Osteoblast (primary cell): Measurements from ENCODE around the gene ITPKA. TPM values are rescaled to one million over a fixed set of nuclear protein-coding genes. Genes with fewer than 3 reads are reported as not detected.

Experiments
- DNase-seq: peaks from one replicate; pipeline ENCODE4 v3.0.0; 2011; ENCODE audit warnings: low spot score, mixed read lengths; ENCODE audit not compliant: insufficient read length; ENCODE audit errors: missing footprints
- H2AFZ ChIP-seq: 2 replicates; pipeline ENCODE4 v1.6.0; 2011; ENCODE audit warnings: mild to moderate bottlenecking, low read length
- H3K27ac ChIP-seq: 2 replicates; pipeline ENCODE4 v1.5.1; 2011; ENCODE audit warnings: mild to moderate bottlenecking, low read depth, low read length, moderate library complexity
- H3K27me3 ChIP-seq: 2 replicates; pipeline ENCODE4 v1.6.0; 2012; ENCODE audit warnings: mild to moderate bottlenecking, control low read depth, inconsistent platforms, low read length, moderate library complexity; ENCODE audit not compliant: insufficient read depth
- H3K36me3 ChIP-seq: 2 replicates; pipeline ENCODE4 v1.5.1; 2011; ENCODE audit warnings: mild to moderate bottlenecking, low read length, control low read depth, moderate library complexity; ENCODE audit not compliant: insufficient read depth
- H3K4me1 ChIP-seq: 2 replicates; pipeline ENCODE4 v1.5.1; 2011; ENCODE audit warnings: mild to moderate bottlenecking, low read length, control low read depth, moderate library complexity; ENCODE audit not compliant: insufficient read depth
- H3K4me2 ChIP-seq: 2 replicates; pipeline ENCODE4 v1.6.0; 2011; ENCODE audit warnings: mild to moderate bottlenecking, low read length; ENCODE audit not compliant: insufficient read depth
- H3K4me3 ChIP-seq: fragments of 200-600 bp; sonication (generic); 3 replicates; pipeline ENCODE4 v1.5.1; 2012; ENCODE audit warnings: mild to moderate bottlenecking, low read length, inconsistent platforms; ENCODE audit not compliant: insufficient read depth
- H3K79me2 ChIP-seq: 2 replicates; pipeline ENCODE4 v1.6.0; 2012; ENCODE audit warnings: mild to moderate bottlenecking, low read length, control low read depth, inconsistent platforms; ENCODE audit not compliant: insufficient read depth
- H3K9me3 ChIP-seq: 2 replicates; pipeline ENCODE4 v1.5.1; 2011; ENCODE audit warnings: low read depth, low read length, control low read depth
- H4K20me1 ChIP-seq: 2 replicates; pipeline ENCODE4 v1.6.0; 2012; ENCODE audit warnings: mild to moderate bottlenecking, low read length, control low read depth; ENCODE audit not compliant: insufficient read depth
- CTCF ChIP-seq: IDR thresholded peaks from 2 replicates; pipeline ENCODE4 v1.5.1; 2011; ENCODE audit warnings: mild to moderate bottlenecking, low read depth, low read length, moderate library complexity; ENCODE audit errors: extremely low read depth
- total RNA-seq: library from RNA; depleted of rRNA; stranded (reverse); fragments of >200 nt; gene quantifications from 2 replicates; pipeline ENCODE4 v1.2.3, GENCODE V29; 2012

The ITPKA gene
- total RNA-seq, 1 donor: 0.36 TPM

- Histone ChIP-seq H3K4me3 (no peak overlapping the region), H3K27ac (no peak overlapping the region), H3K27me3 (peaks cover 41% of the 10 kb centered on the region), H4K20me1 (no peaks in the 10 kb centered on the region), H3K9me3 (no peaks in the 10 kb centered on the region), H3K36me3 (no peaks in the 10 kb centered on the region), H3K79me2 (no peaks in the 10 kb centered on the region), H3K4me1 (peaks cover 8% of the 10 kb centered on the region), H3K4me2 (peak overlapping the region; percentile 60), H2AFZ (no peak overlapping the region)
- TF ChIP-seq CTCF: no peak
- DNase-seq: peak; percentile 73
Observed at GRCh38 chr15:41512512-41512939, 18.9 kb downstream of the ITPKA start.

- Histone ChIP-seq H3K9me3 (no peaks in the 10 kb centered on the region), H3K27me3 (peaks cover 36% of the 10 kb centered on the region), H3K36me3 (peaks cover 3% of the 10 kb centered on the region), H3K4me1 (peaks cover 8% of the 10 kb centered on the region), H4K20me1 (no peaks in the 10 kb centered on the region), H3K79me2 (no peaks in the 10 kb centered on the region), H3K4me2 (peak overlapping the region; percentile 60), H2AFZ (no peak overlapping the region), H3K4me3 (peak overlapping the region; percentile 39), H3K27ac (no peak overlapping the region)
- peak; percentile 91 for DNase-seq
- no peak for TF ChIP-seq CTCF
Observed at GRCh38 chr15:41512940-41513505, 19.3 kb downstream of the ITPKA start.

- Histone ChIP-seq H3K4me1 (peaks cover 8% of the 10 kb centered on the region), H3K9me3 (no peaks in the 10 kb centered on the region), H3K79me2 (no peaks in the 10 kb centered on the region), H3K27ac (no peak within 1 kb of the TSS), H3K4me2 (peak within 1 kb of the TSS; percentile 60), H2AFZ (no peak within 1 kb of the TSS), H3K27me3 (peaks cover 36% of the 10 kb centered on the region), H4K20me1 (no peaks in the 10 kb centered on the region), H3K4me3 (peak within 1 kb of the TSS; percentile 39), H3K36me3 (peaks cover 3% of the 10 kb centered on the region)
- peak; percentile 81 for DNase-seq
- TF ChIP-seq CTCF: no peak
Observed at GRCh38 chr15:41513506-41514227, 20.0 kb downstream of the ITPKA start, which contains the start of gene LTK. Gene LTK, minus strand, starts transcription at chr15:41513827. Its CDS starts 118 bp downstream, at chr15:41513709.

DNA sequence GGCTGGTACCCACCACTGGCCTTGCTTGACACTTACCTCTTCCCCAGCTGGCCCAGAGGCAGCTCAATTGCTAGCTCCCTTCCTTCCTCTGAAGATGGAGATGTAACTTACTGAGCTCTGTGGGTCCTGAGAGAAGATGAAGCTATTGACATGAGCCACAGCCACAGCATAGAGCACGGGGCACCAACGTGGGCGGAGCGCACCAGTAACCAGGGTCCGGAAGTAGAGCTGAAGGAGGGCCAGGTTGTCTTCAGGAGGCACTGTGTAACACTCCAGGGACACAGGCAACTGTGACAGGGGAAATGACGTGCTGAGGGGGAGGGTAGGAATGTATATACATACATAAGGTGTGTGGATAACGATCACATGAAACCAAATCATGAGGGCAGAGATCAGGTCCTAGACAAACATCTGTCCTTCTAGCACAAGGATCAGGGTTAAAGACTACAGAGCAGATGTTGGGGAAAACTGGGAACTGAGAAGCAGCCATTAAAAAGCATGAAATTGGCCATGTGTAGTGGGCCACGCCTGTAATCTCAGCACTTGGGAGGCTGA, 24.3 kb downstream of the ITPKA start:
- TF ChIP-seq CTCF: no peak
- Histone ChIP-seq H3K79me2 (no peaks in the 10 kb centered on the region), H3K27ac (no peak overlapping the region), H3K4me3 (no peak overlapping the region), H3K9me3 (no peaks in the 10 kb centered on the region), H3K27me3 (peaks cover 12% of the 10 kb centered on the region), H2AFZ (no peak overlapping the region), H4K20me1 (no peaks in the 10 kb centered on the region), H3K4me2 (no peak overlapping the region), H3K4me1 (peaks cover 5% of the 10 kb centered on the region), H3K36me3 (peaks cover 12% of the 10 kb centered on the region)
- DNase-seq: peak; percentile 13
